HG02623 (cell line): ENCODE results near the gene MGLL.
"Not testable (repeated sequence)": the region's sequence is repeated elsewhere in the genome, so short reads cannot be mapped to it uniquely, and the experiment has no call there.

Experiments
- ATAC-seq: cut with Tn5 transposase; IDR thresholded peaks from one replicate; pipeline ENCODE4 v1.9.1; 2021; ENCODE audit warnings: moderate library complexity; ENCODE audit not compliant: unreplicated experiment

MGLL gene

GRCh38 chr3:127711021-127711695 is 111.2 kb downstream of the MGLL start:
- no peak for ATAC-seq

GRCh38 chr3:127710155-127710941 is 112.0 kb downstream of the MGLL start:
- ATAC-seq: no peak

- ATAC-seq: no peak
Measured at GRCh38 chr3:127709320-127710060, 112.8 kb downstream of the MGLL start.

- ATAC-seq: no peak
Measured at GRCh38 chr3:127708837-127709236, 113.5 kb downstream of the MGLL start.

- no peak for ATAC-seq
Measured at GRCh38 chr3:127707851-127708411, 114.4 kb downstream of the MGLL start.

GRCh38 chr3:127706785-127707351 is 115.4 kb downstream of the MGLL start:
- no peak for ATAC-seq

- ATAC-seq: no peak
Measured at GRCh38 chr3:127706312-127706711, 116.0 kb downstream of the MGLL start.

GRCh38 chr3:127704840-127705239 is 117.5 kb downstream of the MGLL start:
- not testable (repeated sequence) for ATAC-seq

GRCh38 chr3:127702151-127702578 is 120.2 kb downstream of the MGLL start:
- ATAC-seq: no peak

- no peak for ATAC-seq
Measured at GRCh38 chr3:127701280-127701911, 120.9 kb downstream of the MGLL start.

- no peak for ATAC-seq
Measured at GRCh38 chr3:127700406-127700805, 121.9 kb downstream of the MGLL start.

GRCh38 chr3:127699416-127700300 is 122.7 kb downstream of the MGLL start:
- no peak for ATAC-seq

GRCh38 chr3:127698691-127699415 is 123.5 kb downstream of the MGLL start:
- ATAC-seq: no peak

GRCh38 chr3:127698286-127698685 is 124.0 kb downstream of the MGLL start:
- no peak for ATAC-seq

GRCh38 chr3:127697551-127698240 is 124.6 kb downstream of the MGLL start:
- ATAC-seq: no peak

GRCh38 chr3:127694467-127695215 is 127.7 kb downstream of the MGLL start:
- ATAC-seq: no peak

GRCh38 chr3:127693336-127693843 is 128.9 kb downstream of the MGLL start:
- ATAC-seq: no peak
